BLaER1 (cell line): ENCODE measurements around the gene WDR90.

Experiments
- H3K27ac ChIP-seq: shearing (Covaris generic); formaldehyde crosslinking; 2 replicates; pipeline ENCODE4 v1.8.1; 2022
- H3K27me3 ChIP-seq: shearing (Covaris generic); formaldehyde crosslinking; 2 replicates; pipeline ENCODE4 v1.8.1; 2022
- H3K36me3 ChIP-seq: shearing (Covaris generic); formaldehyde crosslinking; 2 replicates; pipeline ENCODE4 v1.8.1; 2022
- H3K4me1 ChIP-seq: shearing (Covaris generic); formaldehyde crosslinking; 2 replicates; pipeline ENCODE4 v1.8.1; 2022
- H3K4me2 ChIP-seq: shearing (Covaris generic); formaldehyde crosslinking; 2 replicates; pipeline ENCODE4 v1.8.1; 2022
- H3K4me3 ChIP-seq: shearing (Covaris generic); formaldehyde crosslinking; 2 replicates; pipeline ENCODE4 v1.8.1; 2022
- H3K9ac ChIP-seq: shearing (Covaris generic); formaldehyde crosslinking; 2 replicates; pipeline ENCODE4 v1.8.1; 2022
- H3K9me3 ChIP-seq: shearing (Covaris generic); formaldehyde crosslinking; 2 replicates; pipeline ENCODE4 v1.8.1; 2022
- H4K20me1 ChIP-seq: shearing (Covaris generic); formaldehyde crosslinking; 2 replicates; pipeline ENCODE4 v1.8.1; 2022
- Cebpa-rat ChIP-seq: shearing (Covaris generic); IDR thresholded peaks from 2 replicates; pipeline ENCODE4 v1.8.1; 2022

Gene WDR90

GRCh38 chr16:616733-617586 lies 32.2 kb upstream of the WDR90 start:
- H3K27ac ChIP-seq, result no peak overlapping the region
- no peak for TF ChIP-seq Cebpa-rat
- H3K4me2 ChIP-seq, result no peak overlapping the region
- H4K20me1 ChIP-seq, result peaks cover 56% of the 10 kb centered on the region
- H3K4me3 ChIP-seq, result no peak overlapping the region
- no peaks in the 10 kb centered on the region for H3K27me3 ChIP-seq
- H3K9me3 ChIP-seq, result peaks cover 11% of the 10 kb centered on the region
- peaks cover 28% of the 10 kb centered on the region for H3K36me3 ChIP-seq
- H3K9ac ChIP-seq, result no peak overlapping the region
- H3K4me1 ChIP-seq, result peaks cover 49% of the 10 kb centered on the region

- TF ChIP-seq Cebpa-rat, result no peak
- Histone ChIP-seq H3K4me2 (no peak overlapping the region), H3K9ac (no peak overlapping the region), H3K36me3 (peaks cover 28% of the 10 kb centered on the region), H3K27me3 (no peaks in the 10 kb centered on the region), H3K4me1 (peaks cover 54% of the 10 kb centered on the region), H3K9me3 (peaks cover 11% of the 10 kb centered on the region), H4K20me1 (peaks cover 65% of the 10 kb centered on the region), H3K27ac (no peak overlapping the region), H3K4me3 (no peak overlapping the region)
Observed at GRCh38 chr16:617855-618254, 31.3 kb upstream of the WDR90 start.

GRCh38 chr16:619476-620100 lies 29.6 kb upstream of the WDR90 start:
- Histone ChIP-seq H3K36me3 (peaks cover 16% of the 10 kb centered on the region; the same call in 1 of the 2 replicates), H3K4me3 (no peak overlapping the region), H3K4me2 (no peak overlapping the region), H3K9ac (no peak overlapping the region), H3K27me3 (no peaks in the 10 kb centered on the region), H3K27ac (no peak overlapping the region), H3K4me1 (peaks cover 52% of the 10 kb centered on the region), H3K9me3 (no peaks in the 10 kb centered on the region), H4K20me1 (peaks cover 81% of the 10 kb centered on the region)
- TF ChIP-seq Cebpa-rat, result no peak

DNA sequence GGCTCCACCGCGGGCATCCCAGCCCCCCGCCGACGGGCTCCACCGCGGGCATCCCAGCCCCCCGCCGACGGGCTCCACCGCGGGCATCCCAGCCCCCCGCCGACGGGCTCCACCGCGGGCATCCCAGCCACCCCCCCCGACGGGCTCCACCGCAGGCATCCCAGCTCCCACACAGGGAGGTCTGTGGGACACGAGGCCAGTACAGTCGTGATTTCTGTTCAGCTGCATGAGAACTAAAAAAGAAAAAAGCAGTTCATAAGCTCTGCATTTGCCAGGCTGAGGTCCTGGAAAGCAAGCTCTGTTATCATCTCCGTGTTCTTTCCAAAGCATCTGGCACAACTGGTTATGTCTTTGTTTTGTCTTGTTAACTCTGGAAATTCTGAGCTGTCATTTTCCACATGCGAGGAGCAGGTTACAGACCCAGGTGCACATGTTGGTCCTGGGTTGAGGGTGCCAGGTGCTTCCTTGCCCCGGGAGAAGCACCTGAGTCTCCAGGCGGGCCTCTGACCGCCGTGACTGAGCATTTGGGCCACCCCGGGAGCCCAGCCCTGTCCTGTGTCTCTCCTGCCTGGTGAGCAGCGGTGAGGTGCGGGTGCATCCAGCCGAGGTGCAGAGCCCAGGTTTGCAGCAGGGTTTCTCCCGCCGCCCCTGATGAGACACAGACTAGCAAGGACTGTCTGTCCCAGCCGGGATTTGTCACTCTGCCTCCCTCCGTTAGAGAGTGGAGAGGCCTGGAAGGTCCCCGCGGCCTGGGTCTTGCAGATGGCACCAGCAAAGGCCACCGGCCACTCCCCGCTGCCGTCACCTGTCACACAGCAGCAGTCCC lies 28.3 kb upstream of the WDR90 start:
- Histone ChIP-seq H3K27ac (peak overlapping the region; percentile 44), H4K20me1 (peaks cover 83% of the 10 kb centered on the region), H3K27me3 (no peaks in the 10 kb centered on the region), H3K9me3 (no peaks in the 10 kb centered on the region), H3K4me2 (peak overlapping the region; percentile 56), H3K9ac (peak overlapping the region; percentile 53; the same call in 1 of the 2 replicates), H3K36me3 (peaks cover 25% of the 10 kb centered on the region), H3K4me3 (no peak overlapping the region), H3K4me1 (peaks cover 51% of the 10 kb centered on the region)
- TF ChIP-seq Cebpa-rat, result no peak

DNA sequence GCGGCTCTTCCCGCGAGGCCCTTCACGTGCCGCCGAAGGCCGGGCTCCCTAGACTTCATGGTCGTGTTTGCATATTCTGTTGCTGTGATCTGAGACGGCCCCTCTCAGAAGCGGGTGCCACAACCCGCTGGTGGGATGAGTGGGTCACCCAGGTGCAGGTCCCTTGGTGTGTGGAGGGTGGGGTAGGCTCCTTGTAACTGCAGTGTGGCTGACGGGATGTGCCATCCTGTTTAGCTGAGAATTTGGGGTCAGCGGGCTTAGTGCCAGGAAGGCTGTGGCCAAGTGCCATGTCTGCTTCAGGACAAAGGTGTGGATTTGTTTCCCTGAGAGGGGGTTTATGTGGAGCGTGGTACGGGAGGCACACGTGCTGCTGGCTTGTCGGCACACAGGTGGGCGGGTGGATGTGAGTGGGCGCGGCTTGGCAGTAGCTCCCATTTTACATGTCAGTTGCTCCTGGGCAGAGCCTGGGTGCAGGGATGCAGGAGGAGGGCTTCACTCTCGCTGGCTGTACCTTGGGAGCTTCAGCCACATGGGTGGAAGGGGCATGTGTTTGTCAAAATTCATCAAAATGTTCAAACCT lies 27.5 kb upstream of the WDR90 start:
- H3K4me1 ChIP-seq, result peaks cover 51% of the 10 kb centered on the region
- H3K9me3 ChIP-seq, result no peaks in the 10 kb centered on the region
- peak overlapping the region; percentile 56 for H3K4me2 ChIP-seq
- peaks cover 32% of the 10 kb centered on the region for H3K36me3 ChIP-seq
- no peak overlapping the region for H3K4me3 ChIP-seq
- peak overlapping the region; percentile 53; the same call in 1 of the 2 replicates for H3K9ac ChIP-seq
- no peaks in the 10 kb centered on the region for H3K27me3 ChIP-seq
- H3K27ac ChIP-seq, result peak overlapping the region; percentile 44
- peaks cover 85% of the 10 kb centered on the region for H4K20me1 ChIP-seq
- TF ChIP-seq Cebpa-rat, result no peak

- Histone ChIP-seq H3K27me3 (no peaks in the 10 kb centered on the region), H3K36me3 (peaks cover 35% of the 10 kb centered on the region), H3K9ac (no peak overlapping the region), H3K4me3 (no peak overlapping the region), H3K4me2 (no peak overlapping the region), H3K27ac (no peak overlapping the region), H4K20me1 (peaks cover 84% of the 10 kb centered on the region), H3K4me1 (peaks cover 53% of the 10 kb centered on the region), H3K9me3 (no peaks in the 10 kb centered on the region)
- TF ChIP-seq Cebpa-rat, result no peak
Observed at GRCh38 chr16:622920-623280, 26.3 kb upstream of the WDR90 start.

GRCh38 chr16:624526-625070 lies 24.6 kb upstream of the WDR90 start:
- Histone ChIP-seq H3K9ac (peak overlapping the region; percentile 29; the same call in 1 of the 2 replicates), H3K4me3 (no peak overlapping the region), H3K27ac (no peak overlapping the region), H4K20me1 (peaks cover 69% of the 10 kb centered on the region), H3K27me3 (no peaks in the 10 kb centered on the region), H3K36me3 (peaks cover 43% of the 10 kb centered on the region), H3K4me1 (peaks cover 55% of the 10 kb centered on the region), H3K9me3 (no peaks in the 10 kb centered on the region), H3K4me2 (peak overlapping the region; percentile 58)
- no peak for TF ChIP-seq Cebpa-rat

- peaks cover 53% of the 10 kb centered on the region for H3K4me1 ChIP-seq
- peaks cover 71% of the 10 kb centered on the region for H4K20me1 ChIP-seq
- peaks cover 43% of the 10 kb centered on the region for H3K36me3 ChIP-seq
Observed at GRCh38 chr16:625117-625976, 23.8 kb upstream of the WDR90 start.

More at GRCh38 chr16:625117-625976, 23.8 kb upstream of the WDR90 start:
- Histone ChIP-seq H3K4me3 (no peak overlapping the region), H3K4me2 (peak overlapping the region; percentile 58), H3K27me3 (no peaks in the 10 kb centered on the region), H3K9me3 (no peaks in the 10 kb centered on the region), H3K9ac (peak overlapping the region; percentile 29; the same call in 1 of the 2 replicates), H3K27ac (no peak overlapping the region)
- TF ChIP-seq Cebpa-rat, result no peak
